Measurements from ENCODE around the gene ZNF101. TPM values are rescaled to one million over a fixed set of nuclear protein-coding genes. Genes with fewer than 3 reads are reported as not detected.

Gene ZNF101
- total and polyA plus RNA-seq, 9 of the 15 experiments (the other 6 are each of a cell fraction or from before 2014, with no cell fraction given): 9.6 to 20.3 (median 12.4) TPM

DNA sequence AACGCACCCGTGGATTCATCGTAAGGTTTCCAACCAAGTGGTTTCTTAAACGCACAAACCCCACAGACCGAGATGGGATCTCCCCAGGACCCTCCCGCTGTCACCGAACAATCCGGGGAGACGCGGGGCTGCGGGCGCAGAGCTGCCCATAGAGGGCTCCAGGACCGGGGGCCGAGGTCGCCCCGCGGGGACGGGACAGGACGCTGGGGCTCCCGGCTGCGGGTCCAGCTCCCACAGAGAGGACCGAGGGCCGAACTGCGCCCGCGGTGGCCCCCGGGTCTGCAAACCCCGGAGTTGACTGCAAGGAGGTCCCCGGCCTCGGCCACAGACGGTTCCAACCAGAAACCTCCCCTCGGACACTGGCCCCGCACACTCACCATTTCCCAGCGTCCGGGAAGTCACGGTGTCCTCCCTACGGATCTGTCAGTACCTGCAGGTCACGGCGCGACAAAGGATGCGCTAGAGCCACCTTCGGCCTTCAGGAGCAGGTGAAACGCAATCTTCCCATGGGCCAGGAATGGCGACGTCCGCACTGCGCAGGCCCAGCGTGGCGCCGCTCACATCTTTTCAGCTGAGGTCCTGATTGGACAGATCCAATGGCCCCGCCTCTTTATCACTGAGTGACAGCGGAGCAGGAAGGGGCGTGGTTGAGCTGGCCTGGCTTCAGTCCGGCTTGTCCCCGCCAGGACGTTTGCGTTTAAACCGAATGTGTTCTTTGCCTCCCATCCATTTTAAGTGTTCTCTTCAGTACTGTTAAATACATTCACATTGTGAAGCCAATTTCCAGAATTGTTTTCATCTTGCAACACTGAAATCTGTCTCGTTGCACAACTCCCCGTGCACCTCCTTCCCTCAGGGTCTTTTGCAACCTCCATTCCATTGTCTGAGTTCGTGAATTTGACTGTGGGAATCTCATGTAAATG, 64.2 kb downstream of the ZNF101 start, which contains the start of gene ZNF14 (continued):
- TF ChIP-seq, protein P1, sequence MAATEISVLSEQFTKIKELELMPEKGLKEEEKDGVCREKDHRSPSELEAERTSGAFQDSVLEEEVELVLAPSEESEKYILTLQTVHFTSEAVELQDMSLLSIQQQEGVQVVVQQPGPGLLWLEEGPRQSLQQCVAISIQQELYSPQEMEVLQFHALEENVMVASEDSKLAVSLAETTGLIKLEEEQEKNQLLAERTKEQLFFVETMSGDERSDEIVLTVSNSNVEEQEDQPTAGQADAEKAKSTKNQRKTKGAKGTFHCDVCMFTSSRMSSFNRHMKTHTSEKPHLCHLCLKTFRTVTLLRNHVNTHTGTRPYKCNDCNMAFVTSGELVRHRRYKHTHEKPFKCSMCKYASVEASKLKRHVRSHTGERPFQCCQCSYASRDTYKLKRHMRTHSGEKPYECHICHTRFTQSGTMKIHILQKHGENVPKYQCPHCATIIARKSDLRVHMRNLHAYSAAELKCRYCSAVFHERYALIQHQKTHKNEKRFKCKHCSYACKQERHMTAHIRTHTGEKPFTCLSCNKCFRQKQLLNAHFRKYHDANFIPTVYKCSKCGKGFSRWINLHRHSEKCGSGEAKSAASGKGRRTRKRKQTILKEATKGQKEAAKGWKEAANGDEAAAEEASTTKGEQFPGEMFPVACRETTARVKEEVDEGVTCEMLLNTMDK (IDR thresholded peaks at IDR 0.05; ENCODE audit: borderline replicate concordance, insufficient read depth, low read depth, low read length, poor library complexity, severe bottlenecking): no peak
- TF ChIP-seq DNMT1 (IDR thresholded peaks at IDR 0.05): no peak

Small RNA genes lying within 50 kb of the gene (small RNA-seq; reads per million reads assigned to genes)
- gene AC011458.2: not detected

Other genes with a start within 250 kb of the ZNF101 start
Only the 7 nearest of the 12 such genes appear.
- gene YJEFN3, start 139.9 kb upstream of the ZNF101 start, total RNA-seq (2014; rRNA removed): 1.3 and 1.5 TPM in 2 replicates
- 0.86 and 0.98 TPM in 2 replicates for gene YJEFN3, start 139.9 kb upstream of the ZNF101 start, total RNA-seq (2014; rRNA removed; fragmentation: Illumina TruSeq; extraction: Trizol)
- gene YJEFN3, start 139.9 kb upstream of the ZNF101 start, total RNA-seq (2015; rRNA removed; fragmentation: Illumina TruSeq; extraction: Trizol): 1.1 TPM in 2 replicates
- 3.6 and 4.8 TPM in 2 replicates for gene YJEFN3, start 139.9 kb upstream of the ZNF101 start, total RNA-seq (2021)
- 1.0 and 1.6 TPM in 2 replicates for gene YJEFN3, start 139.9 kb upstream of the ZNF101 start, polyA plus RNA-seq (2011; rRNA removed)
- gene YJEFN3, start 139.9 kb upstream of the ZNF101 start, polyA plus RNA-seq (2014; fragmentation: Illumina TruSeq; extraction: Trizol): 2.9 and 3.8 TPM in 2 replicates
- gene YJEFN3, start 139.9 kb upstream of the ZNF101 start, polyA plus RNA-seq (2014; fragmentation: Nextera tagmentation; extraction: Ambion mirVana): under 1 TPM in 1 of 2 experiments, not detected in 1; 0.04 TPM
- 4.8 and 5.8 TPM in 2 replicates for gene YJEFN3, start 139.9 kb upstream of the ZNF101 start, polyA plus RNA-seq (2014; rRNA removed)
- gene CILP2, start 130.6 kb upstream of the ZNF101 start, total RNA-seq (2014; rRNA removed): 0.23 and 0.33 TPM in 2 replicates
- gene CILP2, start 130.6 kb upstream of the ZNF101 start, total RNA-seq (2014; rRNA removed; fragmentation: Illumina TruSeq; extraction: Trizol): 0.04 TPM in 1 of 2 replicates, not detected in the other
- 0.08 and 0.11 TPM in 2 replicates for gene CILP2, start 130.6 kb upstream of the ZNF101 start, total RNA-seq (2015; rRNA removed; fragmentation: Illumina TruSeq; extraction: Trizol)
- 0.29 and 0.35 TPM in 2 replicates for gene CILP2, start 130.6 kb upstream of the ZNF101 start, total RNA-seq (2021)
- 0.04 and 0.07 TPM in 2 replicates for gene CILP2, start 130.6 kb upstream of the ZNF101 start, polyA plus RNA-seq (2011; rRNA removed)
- 0.04 TPM in 2 replicates for gene CILP2, start 130.6 kb upstream of the ZNF101 start, polyA plus RNA-seq (2014; fragmentation: Illumina TruSeq; extraction: Trizol)
- not detected for gene CILP2, start 130.6 kb upstream of the ZNF101 start, polyA plus RNA-seq (2014; fragmentation: Nextera tagmentation; extraction: Ambion mirVana)
- gene CILP2, start 130.6 kb upstream of the ZNF101 start, polyA plus RNA-seq (2014; rRNA removed): 0.05 and 0.31 TPM in 2 replicates
- 1.2 and 2.2 TPM in 2 replicates for gene PBX4, start 50.2 kb upstream of the ZNF101 start, total RNA-seq (2014; rRNA removed)
- 0.73 and 0.86 TPM in 2 replicates for gene PBX4, start 50.2 kb upstream of the ZNF101 start, total RNA-seq (2014; rRNA removed; fragmentation: Illumina TruSeq; extraction: Trizol)
- 2.0 and 2.1 TPM in 2 replicates for gene PBX4, start 50.2 kb upstream of the ZNF101 start, total RNA-seq (2015; rRNA removed; fragmentation: Illumina TruSeq; extraction: Trizol)
- 2.0 and 2.1 TPM in 2 replicates for gene PBX4, start 50.2 kb upstream of the ZNF101 start, total RNA-seq (2021)
- 2.7 and 3.1 TPM in 2 replicates for gene PBX4, start 50.2 kb upstream of the ZNF101 start, polyA plus RNA-seq (2011; rRNA removed)
- gene PBX4, start 50.2 kb upstream of the ZNF101 start, polyA plus RNA-seq (2014; fragmentation: Illumina TruSeq; extraction: Trizol): 0.92 and 2.5 TPM in 2 replicates
- gene PBX4, start 50.2 kb upstream of the ZNF101 start, polyA plus RNA-seq (2014; fragmentation: Nextera tagmentation; extraction: Ambion mirVana): under 1 TPM in 1 of 2 experiments, not detected in 1; 0.11 TPM
- 3.8 and 5.9 TPM in 2 replicates for gene PBX4, start 50.2 kb upstream of the ZNF101 start, polyA plus RNA-seq (2014; rRNA removed)
- 2.3 and 3.3 TPM in 2 replicates for gene LPAR2, start 40.6 kb upstream of the ZNF101 start, total RNA-seq (2014; rRNA removed)
- gene LPAR2, start 40.6 kb upstream of the ZNF101 start, total RNA-seq (2014; rRNA removed; fragmentation: Illumina TruSeq; extraction: Trizol): 1.8 and 1.9 TPM in 2 replicates
- 4.0 and 4.4 TPM in 2 replicates for gene LPAR2, start 40.6 kb upstream of the ZNF101 start, total RNA-seq (2015; rRNA removed; fragmentation: Illumina TruSeq; extraction: Trizol)
- 7.0 and 10.3 TPM in 2 replicates for gene LPAR2, start 40.6 kb upstream of the ZNF101 start, total RNA-seq (2021)
- gene LPAR2, start 40.6 kb upstream of the ZNF101 start, polyA plus RNA-seq (2011; rRNA removed): 4.4 and 9.4 TPM in 2 replicates
- 6.5 and 7.8 TPM in 2 replicates for gene LPAR2, start 40.6 kb upstream of the ZNF101 start, polyA plus RNA-seq (2014; fragmentation: Illumina TruSeq; extraction: Trizol)
- under 1 TPM; 0.63 TPM for gene LPAR2, start 40.6 kb upstream of the ZNF101 start, polyA plus RNA-seq (2014; fragmentation: Nextera tagmentation; extraction: Ambion mirVana)
- gene LPAR2, start 40.6 kb upstream of the ZNF101 start, polyA plus RNA-seq (2014; rRNA removed): 8.1 and 13.8 TPM in 2 replicates
- 9.9 and 12.6 TPM in 2 replicates for gene GMIP, start 25.2 kb upstream of the ZNF101 start, total RNA-seq (2014; rRNA removed)
- 2.2 and 3.9 TPM in 2 replicates for gene GMIP, start 25.2 kb upstream of the ZNF101 start, total RNA-seq (2014; rRNA removed; fragmentation: Illumina TruSeq; extraction: Trizol)
- gene GMIP, start 25.2 kb upstream of the ZNF101 start, total RNA-seq (2015; rRNA removed; fragmentation: Illumina TruSeq; extraction: Trizol): 3.2 and 3.3 TPM in 2 replicates
- gene GMIP, start 25.2 kb upstream of the ZNF101 start, total RNA-seq (2021): 13.5 and 15.8 TPM in 2 replicates
- gene GMIP, start 25.2 kb upstream of the ZNF101 start, polyA plus RNA-seq (2011; rRNA removed): 2.9 and 5.1 TPM in 2 replicates
- gene GMIP, start 25.2 kb upstream of the ZNF101 start, polyA plus RNA-seq (2014; fragmentation: Illumina TruSeq; extraction: Trizol): 5.4 and 6.3 TPM in 2 replicates
- gene GMIP, start 25.2 kb upstream of the ZNF101 start, polyA plus RNA-seq (2014; fragmentation: Nextera tagmentation; extraction: Ambion mirVana): under 1 TPM; 0.14 to 0.38 TPM
- 6.8 and 12.5 TPM in 2 replicates for gene GMIP, start 25.2 kb upstream of the ZNF101 start, polyA plus RNA-seq (2014; rRNA removed)
- gene ATP13A1, start 5.2 kb upstream of the ZNF101 start, total RNA-seq (2014; rRNA removed): 32.5 and 41.6 TPM in 2 replicates
- 20.1 and 21.6 TPM in 2 replicates for gene ATP13A1, start 5.2 kb upstream of the ZNF101 start, total RNA-seq (2014; rRNA removed; fragmentation: Illumina TruSeq; extraction: Trizol)
- gene ATP13A1, start 5.2 kb upstream of the ZNF101 start, total RNA-seq (2015; rRNA removed; fragmentation: Illumina TruSeq; extraction: Trizol): 19.6 and 21.8 TPM in 2 replicates
- gene ATP13A1, start 5.2 kb upstream of the ZNF101 start, total RNA-seq (2021): 68.0 and 83.8 TPM in 2 replicates
- gene ATP13A1, start 5.2 kb upstream of the ZNF101 start, polyA plus RNA-seq (2011; rRNA removed): 23.1 and 45.6 TPM in 2 replicates
- 27.9 and 46.9 TPM in 2 replicates for gene ATP13A1, start 5.2 kb upstream of the ZNF101 start, polyA plus RNA-seq (2014; fragmentation: Illumina TruSeq; extraction: Trizol)
- gene ATP13A1, start 5.2 kb upstream of the ZNF101 start, polyA plus RNA-seq (2014; fragmentation: Nextera tagmentation; extraction: Ambion mirVana): 1 to 10 TPM in 1 of 2 experiments, under 1 TPM in 1; 0.90 to 1.8 TPM
- gene ATP13A1, start 5.2 kb upstream of the ZNF101 start, polyA plus RNA-seq (2014; rRNA removed): 49.2 and 58.9 TPM in 2 replicates
- gene ZNF14, start 64.3 kb downstream of the ZNF101 start, total RNA-seq (2014; rRNA removed): 1.9 and 2.6 TPM in 2 replicates
- gene ZNF14, start 64.3 kb downstream of the ZNF101 start, total RNA-seq (2014; rRNA removed; fragmentation: Illumina TruSeq; extraction: Trizol): 6.4 and 7.4 TPM in 2 replicates
- 4.8 and 4.9 TPM in 2 replicates for gene ZNF14, start 64.3 kb downstream of the ZNF101 start, total RNA-seq (2015; rRNA removed; fragmentation: Illumina TruSeq; extraction: Trizol)
- 2.6 and 2.9 TPM in 2 replicates for gene ZNF14, start 64.3 kb downstream of the ZNF101 start, total RNA-seq (2021)
- 3.6 and 5.6 TPM in 2 replicates for gene ZNF14, start 64.3 kb downstream of the ZNF101 start, polyA plus RNA-seq (2011; rRNA removed)
- gene ZNF14, start 64.3 kb downstream of the ZNF101 start, polyA plus RNA-seq (2014; fragmentation: Illumina TruSeq; extraction: Trizol): 3.5 and 4.0 TPM in 2 replicates
- gene ZNF14, start 64.3 kb downstream of the ZNF101 start, polyA plus RNA-seq (2014; fragmentation: Nextera tagmentation; extraction: Ambion mirVana): 1 to 10 TPM; 2.6 to 7.0 TPM
- gene ZNF14, start 64.3 kb downstream of the ZNF101 start, polyA plus RNA-seq (2014; rRNA removed): 2.2 and 2.4 TPM in 2 replicates